HepG2 (cell line): ENCODE results near the gene PLSCR3. TPM values are rescaled to one million over a fixed set of nuclear protein-coding genes. Genes with fewer than 3 reads are reported as not detected.

Source experiments
- ATAC-seq: fragments of 200-7000 bp; cut with Tn5 transposase; 3 replicates; pipeline ENCODE4 v1.9.1; 2020; ENCODE audit warnings: mild to moderate bottlenecking, moderate library complexity
- BruUV-seq: library from RNA; stranded (reverse); fragments of 400-500 nt; replicated peaks from 2 replicates; lab custom pipeline; 2021; lab: Mats Ljungman, UMichigan
- CTCF ChIA-PET: fragments of 300-600 bp; formaldehyde crosslinking; extraction: SDS; loops from one replicate; lab custom pipeline; 2021; ENCODE audit warnings: low total read pairs, inconsistent platforms, low intra/inter-chr PET ratio; lab: Yijun Ruan, JAX
- POLR2A ChIA-PET: fragments of 350-600 bp; sonication (Branson Sonifier 250); formaldehyde crosslinking; loops from one replicate; lab custom pipeline; 2020; ENCODE audit warnings: antibody characterized with exemption, inconsistent platforms; lab: Yijun Ruan, JAX
- DNase-seq: peaks from one replicate; pipeline ENCODE4 v3.0.0-alpha.2; 2015; ENCODE audit warnings: low spot score
- FAIRE-seq: peaks from 3 replicates; lab custom pipeline; 2011; peaks lifted over from hg19 to GRCh38; lab: Jason Lieb, UNC
- H2AFZ ChIP-seq: one replicate; pipeline ENCODE4 v1.6.1; 2011; ENCODE audit warnings: low read length, inconsistent platforms
- H3K27ac ChIP-seq: fragments of 300-600 bp; 3 replicates; pipeline ENCODE4 v1.8.0; 2011; ENCODE audit warnings: mixed run types, mild to moderate bottlenecking, mixed read lengths, low read length, inconsistent platforms; ENCODE audit not compliant: insufficient read depth; ENCODE audit errors: extremely low read length
- H3K27me3 ChIP-seq, 2 experiments: fragments of 200-600 bp in 1 of 2; 2 replicates in 1 of 2; 3 replicates in 1 of 2; pipeline versions ENCODE4 v1.6.0 to v1.8.0; 2011; ENCODE audit warnings: low read length in 2 of 2, mild to moderate bottlenecking in 2 of 2, moderate library complexity in 2 of 2, inconsistent platforms in 1 of 2; ENCODE audit not compliant: insufficient read depth in 2 of 2, control insufficient read depth in 1 of 2
- H3K36me3 ChIP-seq, 2 experiments: fragments of 200-600 bp in 1 of 2; replicated peaks in 1 of 2; 2 replicates in 1 of 2; 3 replicates in 1 of 2; pipeline versions ENCODE4 v1.5.1 to v1.8.0; 2011; ENCODE audit warnings: low read length in 2 of 2, inconsistent platforms in 1 of 2; ENCODE audit not compliant: insufficient read depth in 2 of 2, control insufficient read depth in 1 of 2
- H3K4me1 ChIP-seq: 2 replicates; pipeline ENCODE4 v1.5.1; 2012; ENCODE audit warnings: low read length, inconsistent platforms; ENCODE audit not compliant: insufficient read depth
- H3K4me2 ChIP-seq: 2 replicates; pipeline ENCODE4 v1.6.0; 2011; ENCODE audit warnings: low read depth, low read length, inconsistent platforms
- H3K4me3 ChIP-seq, 3 experiments: fragments of 200-600 bp in 1 of 3; sonication (generic), shearing (Covaris generic) in 1 of 3; replicated peaks in 1 of 3; 2 replicates each; pipeline ENCODE4 v1.5.1; 2011 to 2016; ENCODE audit warnings: low read length in 3 of 3, inconsistent platforms in 2 of 3, low read depth in 2 of 3, mild to moderate bottlenecking in 2 of 3, control low read depth in 1 of 3, mixed read lengths in 1 of 3; ENCODE audit not compliant: insufficient read depth in 1 of 3
- H3K79me2 ChIP-seq: one replicate; pipeline ENCODE4 v1.6.1; 2011; ENCODE audit warnings: low read length, inconsistent platforms; ENCODE audit not compliant: insufficient read depth
- H3K9ac ChIP-seq: 2 replicates; pipeline ENCODE4 v1.6.0; 2011; ENCODE audit warnings: mild to moderate bottlenecking, low read depth, low read length, inconsistent platforms; ENCODE audit not compliant: insufficient read depth
- H3K9me3 ChIP-seq: 2 replicates; pipeline ENCODE4 v1.5.1; 2012; ENCODE audit warnings: mild to moderate bottlenecking, low read length
- H4K20me1 ChIP-seq: 2 replicates; pipeline ENCODE4 v1.6.0; 2011; ENCODE audit warnings: inconsistent platforms, mild to moderate bottlenecking, low read length, moderate library complexity; ENCODE audit not compliant: insufficient read depth
- AGO2 ChIP-seq: fragments of 200-400 bp; formaldehyde crosslinking; optimal IDR thresholded peaks from 2 replicates; pipeline ENCODE3; 2017; ENCODE audit warnings: mild to moderate bottlenecking, low read depth, low read length, moderate library complexity
- EEA1 ChIP-seq: sonication (generic); formaldehyde crosslinking; IDR thresholded peaks from 2 replicates; pipeline ENCODE4 v1.5.1; 2020; ENCODE audit warnings: mild to moderate bottlenecking, missing genetic modification reagents, borderline replicate concordance
- RBFOX2 ChIP-seq: fragments of 200-400 bp; formaldehyde crosslinking; IDR thresholded peaks from 2 replicates; pipeline ENCODE4 v1.6.1; 2017; ENCODE audit warnings: low read depth, mild to moderate bottlenecking, low read length
- ZBTB38 ChIP-seq: sonication (generic); formaldehyde crosslinking; IDR thresholded peaks from 2 replicates; pipeline ENCODE4 v1.5.1; 2020; ENCODE audit warnings: mild to moderate bottlenecking, missing genetic modification reagents
- ZC3H13 ChIP-seq: sonication (generic); formaldehyde crosslinking; IDR thresholded peaks from 2 replicates; pipeline ENCODE4 v1.8.1; 2023; ENCODE audit warnings: mild to moderate bottlenecking, missing genetic modification reagents, moderate library complexity
- ZNF564 ChIP-seq: sonication (generic); formaldehyde crosslinking; IDR thresholded peaks from 2 replicates; pipeline ENCODE4 v1.8.1; 2023; ENCODE audit warnings: mild to moderate bottlenecking, missing genetic modification reagents
- WGBS: methylation state at CpG from one replicate; pipeline ENCODE4 v1.1.6; 2017; ENCODE audit warnings: low lambda C conversion rate; 5-methylcytosine and 5-hydroxymethylcytosine counted together
- in situ Hi-C: cut with HindIII; loops from 2 replicates; pipeline ENCODE4 v1.10.0; 2017; ENCODE audit warnings: low pct_unique_long_range_greater_than_20kb; ENCODE audit not compliant: extremely low pct_ligation_motif_present
- intact Hi-C: fragments of 100-400 bp; cut with micrococcal nuclease; formaldehyde crosslinking; loops from one replicate; pipeline ENCODE4 v1.10.0; 2022; ENCODE audit not compliant: unreplicated experiment
- polyA plus RNA-seq, 8 experiments: library from polyadenylated mRNA; depleted of rRNA in 3 of 8; stranded (reverse) in 7 of 8; unstranded in 1 of 8; fragments of >200 nt; fragmentation: Illumina TruSeq in 4 of 8; extraction: Trizol in 4 of 8; gene quantifications; 2 replicates each; pipeline versions ENCODE4 v1.2.1 to v1.2.3, GENCODE V29; 2011 to 2016; ENCODE audit warnings: low read depth in 4 of 8, missing spikeins in 1 of 8, mixed read lengths in 1 of 8; ENCODE audit not compliant: insufficient read depth in 1 of 8
- total RNA-seq, 5 experiments: library from RNA; depleted of rRNA; stranded (reverse); fragments of >200 nt; fragmentation: Illumina TruSeq; extraction: Trizol; gene quantifications; 2 replicates each; pipeline ENCODE4 v1.2.3, GENCODE V29; 2016; ENCODE audit warnings: low read depth in 1 of 5
- TF ChIP-seq, protein P1 (sequence below): sonication (generic); formaldehyde crosslinking; IDR thresholded peaks from 2 replicates; pipeline ENCODE4 v1.5.1; 2020; ENCODE audit warnings: mild to moderate bottlenecking, missing genetic modification reagents, moderate library complexity

Gene PLSCR3
- total and polyA plus RNA-seq, 2 of the 13 experiments (the other 11 are each of a cell fraction or from before 2014, with no cell fraction given), result 5.6 to 6.2 TPM

- H3K9me3 ChIP-seq, result no peaks in the 10 kb centered on the region
- H3K4me3 ChIP-seq, result no peak overlapping the region
- CTCF ChIA-PET, result interaction anchor here (2.1 kb wide), 1 partner anchor 82 kb away, joined by 11 read pairs; no protein-coding TSS in a partner anchor
- no peaks in the 10 kb centered on the region for H3K36me3 ChIP-seq
- H4K20me1 ChIP-seq, result no peaks in the 10 kb centered on the region
- in situ Hi-C loops, result loop anchor here (5.0 kb wide), 2 partner anchors 39 to 81 kb away; partner anchors contain the start of genes TMEM95 and ZBTB4
- TF ChIP-seq ZBTB38 (CRISPR knock-in tag) (peak; percentile 16; the same call in 1 of the 2 replicates), EEA1 (CRISPR knock-in tag) (no peak), AGO2 (peak; percentile 41), ZNF564 (CRISPR knock-in tag) (no peak), RBFOX2 (0 out of 2 replicates have a peak, but pooled peaks have one; percentile 28), ZC3H13 (CRISPR knock-in tag) (peak; percentile 73)
- TF ChIP-seq, protein P1, sequence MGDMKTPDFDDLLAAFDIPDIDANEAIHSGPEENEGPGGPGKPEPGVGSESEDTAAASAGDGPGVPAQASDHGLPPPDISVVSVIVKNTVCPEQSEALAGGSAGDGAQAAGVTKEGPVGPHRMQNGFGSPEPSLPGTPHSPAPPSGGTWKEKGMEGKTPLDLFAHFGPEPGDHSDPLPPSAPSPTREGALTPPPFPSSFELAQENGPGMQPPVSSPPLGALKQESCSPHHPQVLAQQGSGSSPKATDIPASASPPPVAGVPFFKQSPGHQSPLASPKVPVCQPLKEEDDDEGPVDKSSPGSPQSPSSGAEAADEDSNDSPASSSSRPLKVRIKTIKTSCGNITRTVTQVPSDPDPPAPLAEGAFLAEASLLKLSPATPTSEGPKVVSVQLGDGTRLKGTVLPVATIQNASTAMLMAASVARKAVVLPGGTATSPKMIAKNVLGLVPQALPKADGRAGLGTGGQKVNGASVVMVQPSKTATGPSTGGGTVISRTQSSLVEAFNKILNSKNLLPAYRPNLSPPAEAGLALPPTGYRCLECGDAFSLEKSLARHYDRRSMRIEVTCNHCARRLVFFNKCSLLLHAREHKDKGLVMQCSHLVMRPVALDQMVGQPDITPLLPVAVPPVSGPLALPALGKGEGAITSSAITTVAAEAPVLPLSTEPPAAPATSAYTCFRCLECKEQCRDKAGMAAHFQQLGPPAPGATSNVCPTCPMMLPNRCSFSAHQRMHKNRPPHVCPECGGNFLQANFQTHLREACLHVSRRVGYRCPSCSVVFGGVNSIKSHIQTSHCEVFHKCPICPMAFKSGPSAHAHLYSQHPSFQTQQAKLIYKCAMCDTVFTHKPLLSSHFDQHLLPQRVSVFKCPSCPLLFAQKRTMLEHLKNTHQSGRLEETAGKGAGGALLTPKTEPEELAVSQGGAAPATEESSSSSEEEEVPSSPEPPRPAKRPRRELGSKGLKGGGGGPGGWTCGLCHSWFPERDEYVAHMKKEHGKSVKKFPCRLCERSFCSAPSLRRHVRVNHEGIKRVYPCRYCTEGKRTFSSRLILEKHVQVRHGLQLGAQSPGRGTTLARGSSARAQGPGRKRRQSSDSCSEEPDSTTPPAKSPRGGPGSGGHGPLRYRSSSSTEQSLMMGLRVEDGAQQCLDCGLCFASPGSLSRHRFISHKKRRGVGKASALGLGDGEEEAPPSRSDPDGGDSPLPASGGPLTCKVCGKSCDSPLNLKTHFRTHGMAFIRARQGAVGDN (CRISPR knock-in tag), result peak; percentile 8; the same call in 1 of the 2 replicates
- TF ChIP-seq, all 625 proteins: peak for 5
- ATAC-seq (no peak), DNase-seq (no peak), FAIRE-seq (no peak)
- H3K79me2 ChIP-seq, result no peaks in the 10 kb centered on the region
- H3K9ac ChIP-seq, result no peak overlapping the region
- POLR2A ChIA-PET, result no interaction called here
- H3K27ac ChIP-seq, result no peak overlapping the region
- no peak overlapping the region for H3K4me2 ChIP-seq
- no TSS peak for BruUV-seq
- intact Hi-C loops, result loop anchor here (2.0 kb wide), 1 partner anchor 77 kb away; no protein-coding TSS in a partner anchor
- H2AFZ ChIP-seq, result no peak overlapping the region
- H3K27me3 ChIP-seq, result peaks cover 4 to 19% of the 10 kb centered on the region in 2 experiments; a peak in 4 of 5 replicates
- H3K4me1 ChIP-seq, result peaks cover 49% of the 10 kb centered on the region
- 86% methylated on average over 48 of the region's 48 CpGs for WGBS
Measured at GRCh38 chr17:7437950-7438614, 43.8 kb upstream of the PLSCR3 start.
